RWPE1 (cell line): ENCODE measurements around the gene NKIRAS2.

Experiments
- CTCF ChIA-PET: fragments of 350-600 bp; sonication (Branson Sonifier 250); formaldehyde crosslinking; extraction: SDS; loops from one replicate; lab custom pipeline; 2021; lab: Yijun Ruan, JAX
- POLR2A ChIA-PET: fragments of 400-600 bp; formaldehyde crosslinking; extraction: SDS; loops from one replicate; lab custom pipeline; 2020; ENCODE audit warnings: antibody characterized with exemption; ENCODE audit not compliant: low non-redundant PET; lab: Yijun Ruan, JAX
- DNase-seq: peaks from one replicate; pipeline ENCODE4 v3.0.0; 2012; ENCODE audit warnings: low spot score
- H3K27ac ChIP-seq: fragments of 450-650 bp; 2 replicates; pipeline ENCODE4 v1.5.1; 2017
- CTCF ChIP-seq: fragments of 450-650 bp; conservative IDR thresholded peaks from 2 replicates; pipeline ENCODE4 v1.5.1; 2017; ENCODE audit warnings: low read depth, mild to moderate bottlenecking

NKIRAS2 gene

GRCh38 chr17:42023524-42024349, 3.8 kb downstream of the NKIRAS2 start:
- no peak for DNase-seq
- CTCF ChIA-PET = interaction anchor here (0.7 to 2.5 kb wide), 8 partner anchors 8 to 675 kb away, joined by 3 to 19 read pairs (median 5); partner anchors contain the start of gene DHX58

GRCh38 chr17:42025191-42025579, 5.3 kb downstream of the NKIRAS2 start:
- H3K27ac ChIP-seq = peak overlapping the region; percentile 64
- no peak for DNase-seq
- ChIA-PET CTCF (interaction anchor here (0.5 to 2.5 kb wide), 12 partner anchors 10 to 93 kb away, joined by 3 to 19 read pairs (median 4); partner anchors contain the start of gene DHX58), POLR2A (interaction anchor here (0.5 kb wide), 1 partner anchor 84 kb away, joined by 3 read pairs; no protein-coding TSS in a partner anchor)
- TF ChIP-seq CTCF = peak; percentile 27

More at GRCh38 chr17:42023524-42024349, 3.8 kb downstream of the NKIRAS2 start:
- POLR2A ChIA-PET = no interaction called here
- peak overlapping the region; percentile 64 for H3K27ac ChIP-seq
- no peak for TF ChIP-seq CTCF

- peak overlapping the region; percentile 64; the same call in 1 of the 2 replicates for H3K27ac ChIP-seq
- ChIA-PET CTCF (interaction anchor here (0.5 to 2.5 kb wide), 8 partner anchors 14 to 92 kb away, joined by 3 to 19 read pairs (median 3); partner anchors contain the start of gene DHX58), POLR2A (interaction anchor here (0.6 to 1.0 kb wide), 2 partner anchors 18 to 94 kb away, joined by 3 to 12 read pairs; no protein-coding TSS in a partner anchor)
- no peak for DNase-seq
- no peak for TF ChIP-seq CTCF
Measured at GRCh38 chr17:42025936-42026335, 6.0 kb downstream of the NKIRAS2 start.

- ChIA-PET CTCF (no interaction called here), POLR2A (interaction anchor here (0.6 to 1.0 kb wide), 3 partner anchors 93 to 268 kb away, joined by 3 to 4 read pairs (median 3); no protein-coding TSS in a partner anchor)
- no peak overlapping the region for H3K27ac ChIP-seq
Measured at GRCh38 chr17:42026857-42027589, 7.1 kb downstream of the NKIRAS2 start.

GRCh38 chr17:42027590-42027889, 7.7 kb downstream of the NKIRAS2 start:
- POLR2A ChIA-PET = interaction anchor here (0.7 kb wide), 1 partner anchor 92 kb away, joined by 4 read pairs; no protein-coding TSS in a partner anchor

More at GRCh38 chr17:42026857-42027589, 7.1 kb downstream of the NKIRAS2 start:
- no peak for TF ChIP-seq CTCF
- DNase-seq = no peak

More at GRCh38 chr17:42027590-42027889, 7.7 kb downstream of the NKIRAS2 start:
- no peak for TF ChIP-seq CTCF
- CTCF ChIA-PET = interaction anchor here (0.6 kb wide), 1 partner anchor 9 kb away, joined by 7 read pairs; no protein-coding TSS in a partner anchor
- H3K27ac ChIP-seq = no peak overlapping the region
- no peak for DNase-seq
